ENCODE data around the gene ADH7.

GRCh38 chr4:99362768-99363167 is 72.4 kb downstream of the ADH7 start:
- TF ChIP-seq GATA2 (IDR thresholded peaks at IDR 0.05; ENCODE audit: low read depth, low read length) (no peak), GATA3 (IDR thresholded peaks at IDR 0.05; ENCODE audit: low read depth, low read length) (no peak)
